ENCODE measurements around the gene FAM135A. TPM values are rescaled to one million over a fixed set of nuclear protein-coding genes. Genes with fewer than 3 reads are reported as not detected.

Gene FAM135A
- total and polyA plus RNA-seq, 2 of the 13 experiments (the other 11 are each of a cell fraction or from before 2014, with no cell fraction given): 26.9 to 31.5 TPM

GRCh38 chr6:70398783-70399728, 14.3 kb upstream of the FAM135A start (continued):
- no peak for TF ChIP-seq ZUFSP (CRISPR knock-in tag; IDR thresholded peaks at IDR 0.05; ENCODE audit: borderline replicate concordance)
- no peak for TF ChIP-seq TFDP2 (CRISPR knock-in tag; IDR thresholded peaks at IDR 0.05)
- no peak for TF ChIP-seq ARNTL (CRISPR knock-in tag; IDR thresholded peaks at IDR 0.05)
- no peak for TF ChIP-seq JUNB (CRISPR knock-in tag; IDR thresholded peaks at IDR 0.05; ENCODE audit: borderline replicate concordance)
- no peak for TF ChIP-seq HOXA7 (CRISPR knock-in tag; IDR thresholded peaks at IDR 0.05)
- TF ChIP-seq AGO1 (IDR thresholded peaks at IDR 0.05; ENCODE audit: low read depth, low read length, poor library complexity, severe bottlenecking): no peak
- no peak for TF ChIP-seq MTF2 (CRISPR knock-in tag; IDR thresholded peaks at IDR 0.05; ENCODE audit: borderline replicate concordance)
- TF ChIP-seq NFKBIZ (CRISPR knock-in tag; IDR thresholded peaks at IDR 0.05): no peak
- no peak for TF ChIP-seq ZBTB1 (CRISPR knock-in tag; IDR thresholded peaks at IDR 0.05; ENCODE audit: borderline replicate concordance)
- no peak for TF ChIP-seq ZFP1 (CRISPR knock-in tag; IDR thresholded peaks at IDR 0.05)
- TF ChIP-seq ZNF33A (CRISPR knock-in tag; IDR thresholded peaks at IDR 0.05; ENCODE audit: borderline replicate concordance): no peak
- no peak for TF ChIP-seq ZNF724P (CRISPR knock-in tag; IDR thresholded peaks at IDR 0.05; ENCODE audit: borderline replicate concordance)
- peak; percentile 43 for TF ChIP-seq POLR2AphosphoS5 (IDR thresholded peaks at IDR 0.05; ENCODE audit: low read depth, low read length)
- TF ChIP-seq ZNF580 (CRISPR knock-in tag; IDR thresholded peaks at IDR 0.05; ENCODE audit: borderline replicate concordance, low read depth): no peak
- TF ChIP-seq ATRX (CRISPR knock-in tag; IDR thresholded peaks at IDR 0.05; ENCODE audit: borderline replicate concordance): no peak
- no peak for TF ChIP-seq ZSCAN22 (CRISPR knock-in tag; IDR thresholded peaks at IDR 0.05)
- TF ChIP-seq ZNF704 (CRISPR knock-in tag; IDR thresholded peaks at IDR 0.05; ENCODE audit: borderline replicate concordance): no peak
- no peak for TF ChIP-seq ZNF768 (CRISPR knock-in tag; IDR thresholded peaks at IDR 0.05)
- no peak for TF ChIP-seq SNAPC2 (CRISPR knock-in tag; IDR thresholded peaks at IDR 0.05)
- no peak for TF ChIP-seq AHR (CRISPR knock-in tag; IDR thresholded peaks at IDR 0.05)
- no peak for TF ChIP-seq NBN (conservative IDR thresholded peaks at IDR 0.05)
- TF ChIP-seq ZNF776 (CRISPR knock-in tag; IDR thresholded peaks at IDR 0.05): no peak
- no peak for TF ChIP-seq SOX6 (IDR thresholded peaks at IDR 0.05)
- peak; percentile 88 for TF ChIP-seq SOX6 (CRISPR knock-in tag; IDR thresholded peaks at IDR 0.05)
- no peak for TF ChIP-seq RXRB (CRISPR knock-in tag; IDR thresholded peaks at IDR 0.05; ENCODE audit: borderline replicate concordance)
- TF ChIP-seq SMARCC2 (IDR thresholded peaks at IDR 0.05): no peak
- no peak for TF ChIP-seq KDM2A (CRISPR knock-in tag; IDR thresholded peaks at IDR 0.05; ENCODE audit: borderline replicate concordance, low read depth)
- TF ChIP-seq ZNF775 (CRISPR knock-in tag; IDR thresholded peaks at IDR 0.05; ENCODE audit: borderline replicate concordance): no peak
